Stimulated activated CD8-positive, alpha-beta memory T cell treated with anti-CD3 and anti-CD28 coated beads, Interleukin-7, amount 100 ng/mL, for 4 hours (primary cell): ENCODE data around the gene PATJ.
"Not testable (repeated sequence)": the region's sequence is repeated elsewhere in the genome, so short reads cannot be mapped to it uniquely, and the experiment has no call there.

Source experiments
- DNase-seq, 2 donors: peaks; one replicate each; pipeline ENCODE4 v3.0.0-alpha.2; 2020; ENCODE audit warnings: low read depth in 2 of 2

Gene PATJ

GRCh38 chr1:61818992-61819391 lies 76.7 kb downstream of the PATJ start:
- no peak for DNase-seq

GRCh38 chr1:61819421-61819820 lies 77.1 kb downstream of the PATJ start:
- DNase-seq, result no peak

- no peak for DNase-seq
Observed at GRCh38 chr1:61825393-61825792, 83.1 kb downstream of the PATJ start.

- no peak for DNase-seq
Observed at GRCh38 chr1:61828805-61829204, 86.5 kb downstream of the PATJ start.

- DNase-seq, result no peak
Observed at GRCh38 chr1:61836649-61837048, 94.4 kb downstream of the PATJ start.

GRCh38 chr1:61837607-61838006 lies 95.3 kb downstream of the PATJ start:
- DNase-seq, result not testable (repeated sequence)

GRCh38 chr1:61839679-61840078 lies 97.4 kb downstream of the PATJ start:
- DNase-seq, result no peak

GRCh38 chr1:61842036-61842435 lies 99.8 kb downstream of the PATJ start:
- DNase-seq, result no peak

GRCh38 chr1:61842863-61843514 lies 100.7 kb downstream of the PATJ start:
- DNase-seq, result no peak

- DNase-seq, result no peak
Observed at GRCh38 chr1:61844006-61844405, 101.7 kb downstream of the PATJ start.

- DNase-seq, result not testable (repeated sequence)
Observed at GRCh38 chr1:61844664-61845063, 102.4 kb downstream of the PATJ start.

GRCh38 chr1:61851235-61851634 lies 109.0 kb downstream of the PATJ start:
- DNase-seq, result no peak

GRCh38 chr1:61851849-61852669 lies 109.8 kb downstream of the PATJ start:
- DNase-seq, result no peak

GRCh38 chr1:61852670-61853015 lies 110.4 kb downstream of the PATJ start:
- no peak for DNase-seq

- no peak for DNase-seq
Observed at GRCh38 chr1:61853583-61853982, 111.3 kb downstream of the PATJ start.

GRCh38 chr1:61864489-61864888 lies 122.2 kb downstream of the PATJ start:
- DNase-seq, result no peak

GRCh38 chr1:61865646-61866220 lies 123.5 kb downstream of the PATJ start:
- DNase-seq, result no peak

GRCh38 chr1:61869691-61870109 lies 127.4 kb downstream of the PATJ start:
- DNase-seq, result no peak

GRCh38 chr1:61872206-61872605 lies 129.9 kb downstream of the PATJ start:
- DNase-seq, result no peak

GRCh38 chr1:61873581-61873980 lies 131.3 kb downstream of the PATJ start:
- DNase-seq, result no peak

GRCh38 chr1:61873994-61874393 lies 131.7 kb downstream of the PATJ start:
- no peak for DNase-seq

GRCh38 chr1:61875198-61875597 lies 132.9 kb downstream of the PATJ start:
- no peak for DNase-seq

- DNase-seq, result not testable (repeated sequence)
Observed at GRCh38 chr1:61879887-61880474, 137.7 kb downstream of the PATJ start.
